Activated CD4-positive, alpha-beta T cell treated with anti-CD3 and anti-CD28 coated beads, Interleukin-2, amount 50 U/mL, for 4 hours (primary cell): Measurements from ENCODE around the gene SDCCAG8.

ENCODE experiments used
- DNase-seq, 2 experiments: peaks; one replicate each; pipeline ENCODE4 v3.0.0-alpha.2; 2020

The SDCCAG8 gene

DNA sequence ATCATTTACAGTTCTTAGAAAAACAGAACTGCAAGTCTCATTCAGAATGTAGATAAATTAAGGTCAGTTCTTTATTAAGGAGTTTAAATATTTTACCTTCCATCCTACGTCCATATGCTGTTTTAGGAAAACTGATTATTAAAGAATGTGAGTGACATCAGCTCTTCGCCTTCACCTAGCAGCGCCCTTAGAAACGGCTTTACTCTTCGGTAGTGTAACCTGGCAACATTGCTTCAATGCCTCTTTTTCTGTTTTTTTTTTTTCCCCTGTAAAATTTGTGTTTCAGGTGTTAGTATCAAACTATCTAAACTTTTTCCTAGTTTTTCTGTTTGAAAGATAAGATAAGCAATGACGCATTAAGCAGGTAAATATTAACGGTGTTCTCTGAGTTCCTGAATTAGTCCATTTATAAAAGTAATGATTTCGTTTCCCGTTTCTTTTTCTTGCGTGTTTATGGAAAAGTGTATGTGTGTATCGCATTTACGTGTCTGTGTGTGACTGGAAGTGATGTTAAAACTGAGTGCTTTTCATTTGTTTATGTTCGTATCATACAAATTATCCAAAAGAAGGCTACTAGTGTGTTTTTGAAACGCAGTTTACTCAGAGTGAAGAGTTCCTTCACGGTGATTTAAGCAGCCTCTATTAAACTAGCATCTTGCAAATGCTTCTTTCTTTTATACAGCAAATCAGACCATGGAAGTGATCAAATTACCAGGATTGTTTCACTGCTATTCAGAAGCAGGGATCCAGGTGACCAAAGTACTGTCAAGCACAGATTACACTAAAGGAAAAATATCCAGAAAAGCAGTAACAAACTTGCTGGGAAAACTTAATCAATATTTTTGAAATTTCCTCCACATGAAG lies 139.0 kb downstream of the SDCCAG8 start:
- no peak for DNase-seq

- DNase-seq = no peak
Observed at GRCh38 chr1:243396424-243396823, 140.6 kb downstream of the SDCCAG8 start.

DNA sequence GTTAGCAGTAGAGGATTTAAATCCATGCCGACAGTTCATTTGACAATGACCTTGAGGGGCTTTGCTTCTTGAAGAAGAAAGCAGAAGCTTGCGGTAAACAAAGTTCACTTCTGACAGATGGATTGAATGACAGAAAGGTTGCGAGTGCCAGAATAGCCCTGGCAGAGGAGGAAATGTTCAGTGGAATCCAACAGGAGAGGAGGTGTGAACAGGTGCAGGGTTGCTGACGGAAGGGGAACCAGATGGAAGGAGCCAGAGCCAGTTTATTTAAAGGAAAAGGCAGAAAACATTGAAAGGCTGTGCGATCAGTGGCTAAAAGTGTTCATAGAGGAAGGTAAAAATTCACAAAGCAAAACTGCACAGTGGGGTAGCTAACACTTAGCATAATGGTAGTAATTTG lies 141.0 kb downstream of the SDCCAG8 start:
- DNase-seq = no peak

DNA sequence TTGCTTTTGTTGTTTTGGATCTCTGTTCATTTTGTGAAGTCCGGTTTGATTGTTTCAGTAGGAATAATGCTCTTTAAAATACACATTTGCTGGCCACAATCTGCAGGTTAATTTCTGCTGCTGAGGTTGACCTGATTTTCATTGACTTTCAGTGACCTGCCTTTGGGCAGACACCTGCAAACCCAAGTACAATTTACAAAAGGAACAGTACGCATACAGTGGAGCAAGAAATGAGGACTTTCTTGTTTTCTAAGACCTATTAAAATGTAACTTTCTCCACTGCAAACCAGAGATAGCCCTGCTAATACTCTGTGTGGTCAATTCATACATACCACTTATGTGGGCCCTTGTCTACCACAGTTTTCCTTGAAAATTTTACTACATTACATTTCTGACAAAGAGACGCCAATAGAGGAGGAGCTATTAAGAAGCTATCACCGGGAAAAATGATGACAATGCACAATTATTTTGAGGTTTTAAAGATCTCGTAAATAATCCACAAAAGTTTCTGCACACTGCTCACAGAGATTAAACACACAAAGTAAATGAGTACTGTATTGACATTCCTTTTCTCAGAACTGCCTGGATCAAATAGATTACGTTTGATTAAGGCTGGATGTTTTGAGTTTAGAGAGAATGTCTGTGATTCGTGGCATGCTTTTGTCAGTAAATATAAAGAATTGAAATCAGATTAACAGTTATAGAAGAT lies 141.9 kb downstream of the SDCCAG8 start:
- no peak for DNase-seq

GRCh38 chr1:243399561-243400155 lies 143.8 kb downstream of the SDCCAG8 start:
- no peak for DNase-seq

DNA sequence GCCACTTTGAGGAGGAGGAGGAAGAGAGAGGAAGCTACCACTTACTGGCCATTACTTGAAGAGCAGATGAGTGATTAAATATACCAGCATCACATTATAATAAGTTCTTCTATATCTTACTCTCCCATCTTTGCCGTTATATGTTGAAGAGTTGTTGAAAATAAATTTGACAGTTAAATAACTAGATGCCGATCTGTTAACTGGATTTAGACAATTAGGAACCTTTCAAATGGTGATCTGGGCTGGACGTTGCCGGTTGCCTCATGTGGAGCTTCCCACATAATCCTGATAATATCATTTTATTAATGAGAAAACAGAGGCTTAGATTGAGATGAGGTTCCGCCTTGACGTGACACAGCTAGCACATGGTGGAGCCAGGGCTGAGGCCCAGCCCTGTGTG lies 147.0 kb downstream of the SDCCAG8 start:
- no peak for DNase-seq

- DNase-seq = no peak
Observed at GRCh38 chr1:243406424-243406823, 150.6 kb downstream of the SDCCAG8 start.

GRCh38 chr1:243407284-243408018 lies 151.6 kb downstream of the SDCCAG8 start:
- no peak for DNase-seq

- no peak for DNase-seq
Observed at GRCh38 chr1:243408479-243408878, 152.6 kb downstream of the SDCCAG8 start.

GRCh38 chr1:243409284-243409683 lies 153.4 kb downstream of the SDCCAG8 start:
- no peak for DNase-seq

- no peak for DNase-seq
Observed at GRCh38 chr1:243411472-243411871, 155.6 kb downstream of the SDCCAG8 start.

DNA sequence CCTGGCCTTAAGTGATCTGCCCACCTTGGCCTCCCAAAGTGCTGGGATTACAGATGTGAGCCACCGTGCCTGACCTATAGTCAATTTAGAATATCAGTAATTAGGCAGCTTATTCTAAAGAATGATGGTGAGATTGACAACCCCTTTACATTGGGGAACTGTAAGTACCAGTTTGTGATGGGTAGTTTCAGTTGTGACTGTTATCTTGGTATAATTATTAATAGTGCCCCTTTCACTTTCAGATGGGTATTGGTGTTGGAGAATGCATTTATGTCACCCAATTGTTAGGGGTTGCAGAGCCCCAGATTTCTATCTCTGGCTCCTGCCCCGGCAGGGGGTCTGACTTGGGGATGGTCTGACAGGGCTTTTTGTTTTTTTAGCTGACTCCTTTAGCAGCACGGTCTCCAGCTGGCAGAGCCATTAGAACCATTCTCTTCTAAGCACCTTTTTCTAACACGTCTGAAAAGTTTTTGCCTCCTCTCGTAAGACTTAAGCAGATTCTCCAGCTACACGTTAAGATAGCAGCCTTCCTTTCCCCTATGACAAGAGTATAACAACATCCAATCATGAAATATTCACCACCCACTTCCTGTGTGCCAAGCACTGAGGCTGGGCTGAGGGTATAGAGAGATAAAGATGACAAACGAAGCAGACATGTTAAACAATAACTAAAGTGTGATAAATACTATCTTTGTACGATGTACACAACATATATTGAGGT lies 157.8 kb downstream of the SDCCAG8 start:
- no peak for DNase-seq

DNA sequence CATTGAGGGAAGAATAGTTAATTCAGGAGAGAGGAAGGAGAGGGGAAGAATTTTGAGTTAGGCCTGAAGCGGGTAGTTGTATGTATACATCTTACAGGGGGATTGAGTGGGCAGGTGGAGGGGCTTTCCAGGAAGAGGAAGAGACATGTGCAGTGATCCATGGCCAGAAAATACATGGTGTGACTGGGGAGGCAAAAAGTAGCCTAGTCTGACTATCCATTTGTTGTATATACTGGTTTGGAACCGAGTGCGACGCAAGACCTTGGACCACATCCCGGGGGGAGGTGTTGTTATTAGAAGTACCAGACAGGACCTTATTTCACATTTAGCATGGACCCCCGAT lies 158.3 kb downstream of the SDCCAG8 start:
- DNase-seq = no peak

- no peak for DNase-seq
Observed at GRCh38 chr1:243415663-243416408, 160.0 kb downstream of the SDCCAG8 start.

DNA sequence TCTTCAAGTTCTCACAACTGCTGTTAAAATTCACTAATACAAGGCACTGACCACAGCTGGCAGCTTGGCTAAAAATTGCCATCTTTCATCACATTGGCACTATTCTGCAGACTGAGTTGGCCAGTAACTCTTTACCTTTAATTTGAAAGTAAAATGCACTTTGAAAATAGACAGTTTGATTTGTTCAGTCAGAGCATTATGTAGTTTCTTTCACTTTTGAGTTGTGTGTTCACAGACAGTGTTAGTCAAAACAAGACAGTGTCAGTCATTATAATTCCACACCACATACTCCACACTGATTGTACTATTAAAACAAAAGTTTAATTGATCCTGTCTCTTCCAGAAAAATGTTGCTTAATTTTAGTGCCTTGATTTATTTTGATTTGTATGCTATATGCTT lies 160.7 kb downstream of the SDCCAG8 start:
- DNase-seq = no peak

GRCh38 chr1:243420016-243420945 lies 164.4 kb downstream of the SDCCAG8 start:
- DNase-seq = no peak

DNA sequence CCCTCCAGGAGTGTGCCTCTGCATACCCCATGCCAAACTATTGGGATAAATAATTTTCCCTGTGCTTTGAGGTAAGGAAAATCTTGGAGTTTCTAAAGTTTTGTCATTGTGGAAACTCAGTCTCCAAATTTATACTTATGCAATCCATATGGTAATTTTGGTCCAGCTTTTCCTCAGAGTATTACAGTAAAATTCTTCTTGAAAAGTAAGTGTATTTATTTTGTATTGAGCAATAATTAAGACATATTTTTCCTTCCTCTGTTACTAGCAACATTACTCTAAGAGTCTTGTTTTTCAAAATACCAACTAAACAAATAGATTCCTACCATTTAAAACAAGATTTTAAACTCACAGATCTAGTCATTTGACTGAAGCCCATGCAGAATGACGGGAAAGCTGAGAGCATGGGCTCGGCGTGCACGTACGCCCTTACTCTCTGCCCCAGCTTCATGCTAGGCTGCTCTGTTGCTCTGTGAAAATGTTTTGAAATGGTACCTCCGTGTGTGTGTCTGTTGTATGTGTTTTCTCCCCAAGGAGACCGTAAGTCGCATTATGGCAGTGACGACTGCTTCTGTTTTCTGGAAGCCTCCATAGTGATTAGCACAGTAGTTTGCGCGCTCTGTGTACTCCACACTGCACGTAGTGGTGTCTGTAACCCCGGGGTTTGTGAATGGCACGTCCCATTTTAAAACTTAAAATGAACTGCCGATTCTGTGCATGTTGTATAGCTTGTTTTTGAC lies 165.3 kb downstream of the SDCCAG8 start:
- DNase-seq = no peak

- DNase-seq = peak; percentile 16 to 39
Observed at GRCh38 chr1:243421784-243422183, 165.9 kb downstream of the SDCCAG8 start.

GRCh38 chr1:243422362-243422761 lies 166.5 kb downstream of the SDCCAG8 start:
- no peak for DNase-seq

DNA sequence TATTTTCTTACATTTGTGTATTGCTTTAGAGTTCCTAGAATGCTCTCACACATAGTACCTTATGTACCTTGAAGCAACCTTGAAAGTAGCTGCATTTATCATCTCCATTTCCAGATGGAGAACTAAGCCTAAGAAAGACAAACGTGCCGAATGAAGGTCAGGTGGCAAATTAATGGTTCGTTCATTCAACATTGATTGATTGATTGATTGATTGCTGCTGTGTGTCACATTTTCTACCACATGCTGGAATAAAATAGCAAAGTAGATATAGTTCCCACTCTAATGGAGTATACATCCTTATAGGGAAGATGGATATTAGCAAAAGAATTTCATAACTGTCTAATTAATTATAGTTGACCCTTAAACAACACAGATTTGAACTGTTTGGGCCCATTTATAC lies 172.2 kb downstream of the SDCCAG8 start:
- DNase-seq = no peak
